Activated CD4-positive, alpha-beta memory T cell treated with anti-CD3 and anti-CD28 coated beads, Interleukin-2, amount 10 ng/mL, durations not matched to agents 7 days and 5 days (primary cell): Measurements from ENCODE around the gene DNASE2. TPM values are rescaled to one million over a fixed set of nuclear protein-coding genes. Genes with fewer than 3 reads are reported as not detected.
A peak's percentile ranks its signal among the peaks of the same experiment; 100 is the strongest.

Experiments
- CTCF ChIA-PET: fragments of 350-600 bp; sonication (Branson Sonifier 250); formaldehyde crosslinking; loops from one replicate; lab custom pipeline; 2021; ENCODE audit warnings: antibody characterized with exemption, inconsistent platforms; lab: Charles Lee
- POLR2A ChIA-PET: fragments of 350-600 bp; sonication (Branson Sonifier 250); formaldehyde crosslinking; loops from one replicate; lab custom pipeline; 2021; ENCODE audit warnings: antibody characterized with exemption; lab: Charles Lee
- DNase-seq: peaks from one replicate; pipeline ENCODE4 v3.0.0-alpha.2; 2020
- H3K27ac Mint-ChIP-seq: one replicate; pipeline ENCODE4 v1.8.0; 2021; ENCODE audit warnings: mild to moderate bottlenecking, mixed read lengths
- H3K27me3 Mint-ChIP-seq: one replicate; pipeline ENCODE4 v1.8.0; 2021; ENCODE audit warnings: mixed read lengths
- H3K36me3 Mint-ChIP-seq: one replicate; pipeline ENCODE4 v1.8.0; 2021; ENCODE audit warnings: low read depth, mixed read lengths
- H3K4me1 Mint-ChIP-seq: one replicate; pipeline ENCODE4 v1.8.0; 2021; ENCODE audit warnings: mixed read lengths
- H3K4me3 Mint-ChIP-seq: one replicate; pipeline ENCODE4 v1.8.0; 2021; ENCODE audit warnings: mild to moderate bottlenecking, mixed read lengths
- H3K9me3 Mint-ChIP-seq: one replicate; pipeline ENCODE4 v1.8.0; 2021; ENCODE audit warnings: mixed read lengths
- total RNA-seq, 2 experiments: library from RNA; stranded (reverse); gene quantifications; one replicate each; pipeline ENCODE4 v1.2.3, GENCODE V29; 2021

The DNASE2 gene
- total RNA-seq, 2 experiments from 2014 or later = 37.6 to 39.3 TPM

- ChIA-PET POLR2A (interaction anchor here (0.9 to 2.6 kb wide), 16 partner anchors 9 to 163 kb away, joined by 3 to 19 read pairs (median 4); partner anchors contain the start of genes FARSA and JUNB), CTCF (interaction anchor here (0.7 to 4.4 kb wide), 23 partner anchors 13 to 218 kb away, joined by 3 to 56 read pairs (median 4); partner anchors contain the start of genes CALR, FARSA, GET3 and PRDX2)
- H3K27me3 Mint-ChIP-seq = no peaks in the 10 kb centered on the region
- peak overlapping the region; percentile 39 for H3K4me3 Mint-ChIP-seq
- H3K36me3 Mint-ChIP-seq = peaks cover 5% of the 10 kb centered on the region
- peaks cover 41% of the 10 kb centered on the region for H3K4me1 Mint-ChIP-seq
- H3K27ac Mint-ChIP-seq = no peak overlapping the region
- peaks cover 9% of the 10 kb centered on the region for H3K9me3 Mint-ChIP-seq
- no peak for DNase-seq
Observed at GRCh38 chr19:12885749-12886650, 4.8 kb upstream of the DNASE2 start.

GRCh38 chr19:12884926-12885748 lies 3.9 kb upstream of the DNASE2 start:
- peaks cover 40% of the 10 kb centered on the region for H3K4me1 Mint-ChIP-seq
- peak overlapping the region; percentile 82 for H3K4me3 Mint-ChIP-seq
- H3K36me3 Mint-ChIP-seq = peaks cover 5% of the 10 kb centered on the region
- peaks cover 9% of the 10 kb centered on the region for H3K9me3 Mint-ChIP-seq
- no peaks in the 10 kb centered on the region for H3K27me3 Mint-ChIP-seq
- peak overlapping the region; percentile 79 for H3K27ac Mint-ChIP-seq
- peak; percentile 91 for DNase-seq
- ChIA-PET CTCF (interaction anchor here (0.5 to 4.4 kb wide), 31 partner anchors 12 to 219 kb away, joined by 3 to 56 read pairs (median 3); partner anchors contain the start of genes CALR, FARSA, GET3 and PRDX2), POLR2A (interaction anchor here (0.6 to 2.6 kb wide), 20 partner anchors 9 to 283 kb away, joined by 3 to 19 read pairs (median 4); partner anchors contain the start of genes RNASEH2A, ZNF490 and ZNF791)

GRCh38 chr19:12884627-12884925 lies 3.3 kb upstream of the DNASE2 start:
- no peak for DNase-seq
- Mint-ChIP-seq H3K4me3 (peak overlapping the region; percentile 82), H3K27me3 (no peaks in the 10 kb centered on the region), H3K9me3 (peaks cover 9% of the 10 kb centered on the region), H3K4me1 (peaks cover 42% of the 10 kb centered on the region), H3K36me3 (peaks cover 7% of the 10 kb centered on the region), H3K27ac (peak overlapping the region; percentile 79)
- CTCF ChIA-PET = interaction anchor here (0.5 to 4.4 kb wide), 28 partner anchors 12 to 220 kb away, joined by 3 to 56 read pairs (median 4); partner anchors contain the start of genes CALR, FARSA, GET3 and RAD23A
- POLR2A ChIA-PET = interaction anchor here (0.6 to 2.6 kb wide), 19 partner anchors 8 to 283 kb away, joined by 3 to 19 read pairs (median 4); partner anchors contain the start of genes RNASEH2A, ZNF490 and ZNF791

GRCh38 chr19:12884202-12884601 lies 3.0 kb upstream of the DNASE2 start:
- Mint-ChIP-seq H3K36me3 (peaks cover 7% of the 10 kb centered on the region), H3K27ac (peak overlapping the region; percentile 21), H3K4me3 (peak overlapping the region; percentile 82), H3K4me1 (peaks cover 44% of the 10 kb centered on the region), H3K9me3 (peaks cover 9% of the 10 kb centered on the region), H3K27me3 (no peaks in the 10 kb centered on the region)
- POLR2A ChIA-PET = interaction anchor here (0.9 to 2.6 kb wide), 9 partner anchors 11 to 274 kb away, joined by 3 to 19 read pairs (median 4); partner anchors contain the start of genes ZNF490 and ZNF791
- DNase-seq = no peak
- CTCF ChIA-PET = interaction anchor here (1.4 to 4.4 kb wide), 2 partner anchors 49 to 81 kb away, joined by 15 to 56 read pairs; partner anchors contain the start of gene FARSA

- peak overlapping the region; percentile 49 for H3K27ac Mint-ChIP-seq
- no peaks in the 10 kb centered on the region for H3K27me3 Mint-ChIP-seq
- peak overlapping the region; percentile 62 for H3K4me3 Mint-ChIP-seq
- ChIA-PET CTCF (interaction anchor here (0.7 to 2.8 kb wide), 5 partner anchors 8 to 84 kb away, joined by 5 to 26 read pairs (median 11); partner anchors contain the start of gene GCDH), POLR2A (interaction anchor here (0.8 to 2.9 kb wide), 6 partner anchors 9 to 159 kb away, joined by 3 to 19 read pairs (median 7); partner anchors contain the start of genes GCDH, TNPO2 and TRIR)
- H3K4me1 Mint-ChIP-seq = peaks cover 44% of the 10 kb centered on the region
- H3K9me3 Mint-ChIP-seq = peaks cover 9% of the 10 kb centered on the region
- peaks cover 18% of the 10 kb centered on the region for H3K36me3 Mint-ChIP-seq
- no peak for DNase-seq
Observed at GRCh38 chr19:12882589-12882988, 1.3 kb upstream of the DNASE2 start.

- peaks cover 18% of the 10 kb centered on the region for H3K36me3 Mint-ChIP-seq
- H3K4me3 Mint-ChIP-seq = peak overlapping the region; percentile 83
- no peaks in the 10 kb centered on the region for H3K27me3 Mint-ChIP-seq
- POLR2A ChIA-PET = interaction anchor here (0.8 to 2.9 kb wide), 7 partner anchors 11 to 219 kb away, joined by 3 to 19 read pairs (median 3); partner anchors contain the start of genes GCDH, RAD23A and TRIR
- H3K4me1 Mint-ChIP-seq = peaks cover 38% of the 10 kb centered on the region
- H3K27ac Mint-ChIP-seq = peak overlapping the region; percentile 60
- DNase-seq = peak; percentile 21
- CTCF ChIA-PET = interaction anchor here (0.9 to 2.8 kb wide), 7 partner anchors 10 to 180 kb away, joined by 3 to 26 read pairs (median 7); partner anchors contain the start of gene GCDH
- H3K9me3 Mint-ChIP-seq = peaks cover 9% of the 10 kb centered on the region
Observed at GRCh38 chr19:12880551-12881171, 588 bp downstream of the DNASE2 start.

- no peak for DNase-seq
- peaks cover 37% of the 10 kb centered on the region for H3K36me3 Mint-ChIP-seq
- peaks cover 19% of the 10 kb centered on the region for H3K4me1 Mint-ChIP-seq
- no peak overlapping the region for H3K4me3 Mint-ChIP-seq
- no peak overlapping the region for H3K27ac Mint-ChIP-seq
- H3K9me3 Mint-ChIP-seq = peaks cover 9% of the 10 kb centered on the region
- ChIA-PET POLR2A (interaction anchor here (3.0 kb wide), 1 partner anchor 10 kb away, joined by 9 read pairs; no protein-coding TSS in a partner anchor), CTCF (interaction anchor here (1.3 kb wide), 1 partner anchor 90 kb away, joined by 3 read pairs; no protein-coding TSS in a partner anchor)
- H3K27me3 Mint-ChIP-seq = no peaks in the 10 kb centered on the region
Observed at GRCh38 chr19:12875086-12875485, 6.2 kb downstream of the DNASE2 start.

GRCh38 chr19:12873891-12874745 lies 7.1 kb downstream of the DNASE2 start:
- Mint-ChIP-seq H3K36me3 (peaks cover 35% of the 10 kb centered on the region), H3K4me1 (peaks cover 11% of the 10 kb centered on the region), H3K27me3 (no peaks in the 10 kb centered on the region), H3K9me3 (peaks cover 9% of the 10 kb centered on the region), H3K4me3 (no peak overlapping the region), H3K27ac (no peak overlapping the region)
- DNase-seq = no peak
- POLR2A ChIA-PET = interaction anchor here (1.6 kb wide), 1 partner anchor 8 kb away, joined by 8 read pairs; no protein-coding TSS in a partner anchor
- CTCF ChIA-PET = interaction anchor here (1.3 kb wide), 1 partner anchor 26 kb away, joined by 5 read pairs; no protein-coding TSS in a partner anchor

- Mint-ChIP-seq H3K4me3 (peak overlapping the region; percentile 51), H3K36me3 (peaks cover 28% of the 10 kb centered on the region), H3K27ac (peak overlapping the region; percentile 21)
Observed at GRCh38 chr19:12872941-12873890, 8.0 kb downstream of the DNASE2 start.

GRCh38 chr19:12872255-12872654 lies 9.0 kb downstream of the DNASE2 start:
- ChIA-PET CTCF (interaction anchor here (1.0 to 1.3 kb wide), 5 partner anchors 8 to 93 kb away, joined by 4 to 11 read pairs (median 8); no protein-coding TSS in a partner anchor), POLR2A (interaction anchor here (1.3 to 1.5 kb wide), 2 partner anchors 13 to 135 kb away, joined by 3 to 10 read pairs; partner anchors contain the start of gene GET3)

More at GRCh38 chr19:12872941-12873890, 8.0 kb downstream of the DNASE2 start:
- Mint-ChIP-seq H3K27me3 (no peaks in the 10 kb centered on the region), H3K9me3 (peaks cover 9% of the 10 kb centered on the region), H3K4me1 (peaks cover 9% of the 10 kb centered on the region)
- ChIA-PET POLR2A (interaction anchor here (0.8 to 1.6 kb wide), 4 partner anchors 9 to 279 kb away, joined by 3 to 10 read pairs (median 6); partner anchors contain the start of gene GET3), CTCF (interaction anchor here (0.5 to 1.3 kb wide), 12 partner anchors 9 to 1391 kb away, joined by 3 to 11 read pairs (median 4); partner anchors contain the start of gene DHPS)
- DNase-seq = peak; percentile 75

More at GRCh38 chr19:12872255-12872654, 9.0 kb downstream of the DNASE2 start:
- H3K4me1 Mint-ChIP-seq = peaks cover 10% of the 10 kb centered on the region
- H3K36me3 Mint-ChIP-seq = peaks cover 24% of the 10 kb centered on the region
- no peaks in the 10 kb centered on the region for H3K27me3 Mint-ChIP-seq
- no peak for DNase-seq
- peaks cover 9% of the 10 kb centered on the region for H3K9me3 Mint-ChIP-seq
- H3K4me3 Mint-ChIP-seq = no peak overlapping the region
- H3K27ac Mint-ChIP-seq = no peak overlapping the region
